RPMI8226 (cell line): ENCODE results near the gene HABP2.
A peak's percentile ranks its signal among the peaks of the same experiment; 100 is the strongest.

Experiments used
- DNase-seq: peaks from one replicate; pipeline ENCODE4 v3.0.0-alpha.2; 2015

The HABP2 gene

DNA sequence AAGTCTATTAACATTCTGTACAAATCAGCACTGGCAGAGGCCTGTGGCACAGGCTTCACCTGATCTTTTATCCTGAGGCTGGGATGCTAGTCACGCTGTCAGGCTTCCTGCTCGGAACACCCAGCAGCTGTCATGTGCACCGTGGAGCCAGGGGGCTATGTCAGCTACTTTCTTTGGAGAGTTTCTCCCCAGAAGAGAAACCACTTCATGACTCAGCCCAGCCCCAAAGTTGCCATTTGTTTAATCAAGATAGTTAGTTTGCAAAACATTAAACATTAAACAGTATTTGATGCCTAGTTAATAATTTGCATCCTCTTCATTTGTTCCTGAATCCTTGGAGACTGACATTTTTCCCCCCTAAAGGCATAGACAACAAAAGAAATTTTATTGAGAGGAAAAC lies at the start of gene HABP2:
Gene HABP2, plus strand, starts transcription at position 353 of the 400 bp plus-strand sequence. CDS start 69 bp downstream, outside the sequence.
- no peak for DNase-seq

DNA sequence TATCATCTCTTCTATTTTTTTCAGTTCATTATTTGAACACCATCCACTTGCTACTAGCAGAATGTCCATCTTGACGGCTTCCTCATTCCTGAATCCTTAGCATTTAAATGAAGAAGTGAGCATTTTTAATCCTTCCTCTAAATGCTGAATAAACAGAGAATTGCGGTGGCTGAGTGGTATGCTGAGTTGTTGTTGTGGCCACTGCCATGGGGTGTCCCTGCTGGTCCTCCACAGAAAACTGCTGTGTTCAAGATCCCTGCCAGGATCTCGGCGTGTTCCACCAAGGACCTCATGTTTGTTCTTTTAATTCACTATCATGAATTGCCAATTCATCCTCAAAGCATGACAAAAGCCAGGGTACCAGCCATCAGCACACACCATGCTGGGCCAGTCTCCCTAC lies 48.9 kb upstream of the HABP2 start:
- DNase-seq, result no peak

DNA sequence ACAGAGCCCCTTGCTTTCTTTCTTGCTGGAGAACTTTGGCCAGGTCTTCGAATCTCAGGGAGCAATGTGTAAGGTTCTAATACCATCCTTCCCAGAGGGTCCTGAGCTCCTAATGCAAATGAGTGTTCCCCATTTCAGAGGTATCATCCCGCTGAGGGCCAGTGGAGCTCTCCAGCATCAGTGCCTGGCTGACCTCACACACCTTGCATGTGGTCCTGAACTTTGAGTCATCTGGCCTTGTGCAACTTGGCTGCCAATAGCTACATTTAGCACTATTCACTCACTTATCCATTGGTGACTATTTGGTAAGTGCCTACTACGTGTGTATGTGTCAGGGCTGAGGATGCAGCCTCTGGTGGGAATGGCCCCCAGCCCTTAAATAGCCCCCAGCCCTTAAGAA lies 48.4 kb upstream of the HABP2 start:
- DNase-seq, result no peak

DNA sequence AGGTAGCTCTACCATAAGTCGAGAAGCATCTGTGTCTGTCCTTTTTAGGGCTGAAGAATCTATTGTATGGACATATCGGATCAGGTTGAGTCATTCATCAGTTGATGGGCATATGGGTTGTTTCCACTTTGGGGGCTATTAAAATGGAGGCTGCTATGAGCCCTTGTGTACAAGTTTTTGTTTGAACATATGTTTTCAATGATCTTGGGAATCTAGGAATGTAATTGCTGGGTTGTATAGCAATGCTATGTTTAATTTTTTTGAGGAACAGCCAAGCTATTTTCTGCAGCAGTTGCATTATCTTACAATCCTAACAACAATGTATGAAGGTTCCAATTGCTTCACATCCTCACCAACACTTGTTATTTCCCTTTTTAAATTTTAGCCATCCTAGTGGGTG lies 46.4 kb upstream of the HABP2 start:
- DNase-seq, result no peak

DNA sequence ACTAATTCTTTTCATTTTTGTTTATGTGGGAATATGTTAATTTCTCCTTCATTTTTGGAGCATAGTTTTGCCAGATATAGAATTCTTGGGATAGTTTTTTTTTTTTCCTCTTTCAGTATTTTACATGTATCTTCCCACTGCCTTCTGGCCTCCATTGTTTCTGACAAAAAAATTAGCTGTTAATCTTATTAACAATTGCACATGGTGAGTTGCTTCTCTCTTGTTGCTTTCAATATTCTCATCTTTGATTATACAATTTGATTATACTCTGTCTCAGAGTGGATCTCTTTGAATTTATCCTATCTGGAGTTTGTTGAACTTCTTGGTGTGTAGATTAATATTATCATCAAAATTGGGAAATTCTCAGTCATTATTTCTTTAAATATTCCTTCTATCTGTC lies 41.4 kb upstream of the HABP2 start:
- no peak for DNase-seq

DNA sequence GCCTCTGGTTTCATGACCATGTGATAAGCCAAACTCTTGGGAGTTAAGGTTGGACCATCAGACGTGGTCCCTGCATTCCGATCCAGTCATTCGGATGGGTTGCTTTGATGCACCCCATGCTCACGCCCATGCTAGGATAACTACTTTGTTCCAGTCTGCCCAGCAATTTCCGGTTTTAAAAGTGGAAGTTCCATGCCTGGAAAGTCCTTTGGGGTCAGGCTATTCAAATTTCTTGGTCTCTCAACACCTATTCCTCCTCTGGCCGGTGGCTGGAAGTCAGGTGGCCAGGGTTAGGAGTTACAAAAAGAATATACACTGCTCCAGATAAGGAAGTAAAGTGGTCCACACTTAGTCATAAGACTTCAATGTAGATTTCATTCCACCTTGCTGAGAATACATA lies 37.7 kb upstream of the HABP2 start:
- no peak for DNase-seq

DNA sequence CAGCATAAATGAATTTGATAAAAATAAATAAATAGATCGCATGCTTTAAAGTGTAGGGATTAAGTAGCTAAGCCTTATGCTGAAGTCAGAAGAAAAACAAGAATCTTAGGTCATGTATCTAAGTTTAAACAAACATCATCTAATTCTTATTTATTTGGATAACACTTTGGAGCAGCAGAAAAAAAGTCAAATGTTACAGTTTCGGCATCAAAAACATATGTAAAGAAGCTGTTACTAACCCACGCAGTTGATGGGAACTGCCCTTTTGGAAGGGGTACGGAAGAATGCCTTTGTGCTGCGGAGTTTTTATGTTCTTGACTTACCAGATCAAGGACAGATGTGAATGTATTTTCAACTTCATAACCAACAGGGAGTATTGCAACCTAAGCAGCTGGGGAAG lies 37.3 kb upstream of the HABP2 start:
- DNase-seq, result no peak

DNA sequence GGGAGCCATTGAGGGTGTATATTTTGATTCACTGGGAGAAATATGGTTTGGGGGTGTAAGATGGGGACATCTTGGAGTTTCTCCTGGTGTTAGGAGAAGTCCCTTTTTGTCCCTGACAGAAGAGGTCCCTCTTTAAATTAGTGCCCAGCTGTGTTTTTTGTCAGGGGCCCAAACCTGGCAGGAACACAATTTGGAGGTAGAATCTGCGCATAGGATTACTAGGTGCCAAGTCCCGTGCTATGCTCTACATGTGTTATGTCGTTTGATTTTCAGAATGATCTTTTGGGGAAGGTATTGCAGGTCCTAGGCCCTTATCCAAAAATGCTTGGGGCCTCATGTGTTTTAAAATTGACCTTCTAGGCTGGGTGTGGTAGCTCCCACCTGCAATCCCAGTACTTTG lies 36.8 kb upstream of the HABP2 start:
- no peak for DNase-seq

DNA sequence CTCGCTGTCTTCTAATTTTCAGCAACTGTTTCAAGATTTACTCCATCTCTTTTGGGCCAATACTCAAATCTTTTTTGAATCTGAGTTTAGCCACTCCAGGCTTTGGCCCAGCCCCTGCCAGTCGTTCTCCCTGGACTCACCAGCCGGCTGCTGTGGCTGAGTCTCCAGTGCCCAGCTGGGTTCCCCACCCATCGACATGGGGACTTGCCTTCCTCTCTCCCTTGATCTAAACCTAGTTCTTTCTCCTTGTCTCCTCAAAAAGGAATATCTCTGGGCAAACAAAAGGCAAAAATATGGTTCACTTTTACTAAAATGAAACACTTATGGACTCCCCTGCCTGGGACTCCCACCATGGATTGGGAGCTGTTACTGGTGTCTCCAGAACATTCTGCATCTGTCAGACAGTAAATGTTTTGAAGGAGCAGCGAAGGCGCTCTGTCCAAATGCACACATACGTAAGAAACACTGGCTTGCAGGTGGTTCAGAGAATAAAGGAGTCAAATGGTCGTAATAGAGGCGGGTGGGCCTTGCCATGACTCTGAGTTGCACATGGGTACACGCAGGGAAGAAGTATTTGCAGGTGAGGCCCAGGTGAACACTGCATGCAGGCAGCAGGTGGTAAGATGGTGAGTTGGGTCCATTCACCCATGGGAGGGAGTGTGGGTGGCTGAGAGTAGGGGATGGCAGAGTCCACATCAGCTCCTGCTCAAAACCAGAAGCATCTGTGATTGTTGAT lies 35.5 kb upstream of the HABP2 start:
- DNase-seq, result no peak

DNA sequence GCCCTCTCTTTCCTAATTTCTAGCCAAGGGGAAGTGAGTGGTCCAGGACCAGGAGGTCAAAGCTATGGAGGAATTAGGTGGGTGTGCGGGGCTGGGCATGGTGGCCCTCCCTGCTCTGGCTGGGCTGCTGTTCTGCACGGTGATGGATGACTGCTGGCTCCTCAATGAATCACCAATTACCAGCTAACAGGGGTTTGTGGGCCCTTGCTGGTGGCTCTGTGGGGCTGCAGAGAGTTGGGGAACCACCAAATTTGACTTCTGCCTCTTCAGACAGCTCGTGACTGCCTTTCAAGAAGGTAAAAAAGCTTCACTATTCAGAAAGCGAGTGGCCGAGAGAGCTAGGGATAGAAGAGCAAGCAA lies 35.0 kb upstream of the HABP2 start:
- no peak for DNase-seq

DNA sequence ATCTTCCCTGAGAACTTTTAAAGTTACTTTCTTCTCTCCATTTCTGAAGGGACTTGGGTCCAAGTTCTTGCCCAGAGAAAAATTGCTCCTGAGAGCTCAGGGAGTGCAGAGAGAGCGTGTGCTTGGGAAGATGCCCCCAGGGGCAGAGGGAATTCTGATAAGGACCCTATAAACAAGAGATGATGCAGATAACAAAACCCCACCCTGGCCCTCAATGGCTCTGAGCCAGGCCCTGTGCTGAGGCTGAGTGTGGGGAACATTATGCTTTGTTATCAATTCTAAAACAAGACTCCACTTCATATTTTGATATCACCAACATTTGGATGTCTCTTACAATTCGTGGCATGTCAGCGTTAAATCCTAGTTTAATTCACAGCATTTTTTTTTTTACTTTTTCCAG lies 34.4 kb upstream of the HABP2 start:
- no peak for DNase-seq

DNA sequence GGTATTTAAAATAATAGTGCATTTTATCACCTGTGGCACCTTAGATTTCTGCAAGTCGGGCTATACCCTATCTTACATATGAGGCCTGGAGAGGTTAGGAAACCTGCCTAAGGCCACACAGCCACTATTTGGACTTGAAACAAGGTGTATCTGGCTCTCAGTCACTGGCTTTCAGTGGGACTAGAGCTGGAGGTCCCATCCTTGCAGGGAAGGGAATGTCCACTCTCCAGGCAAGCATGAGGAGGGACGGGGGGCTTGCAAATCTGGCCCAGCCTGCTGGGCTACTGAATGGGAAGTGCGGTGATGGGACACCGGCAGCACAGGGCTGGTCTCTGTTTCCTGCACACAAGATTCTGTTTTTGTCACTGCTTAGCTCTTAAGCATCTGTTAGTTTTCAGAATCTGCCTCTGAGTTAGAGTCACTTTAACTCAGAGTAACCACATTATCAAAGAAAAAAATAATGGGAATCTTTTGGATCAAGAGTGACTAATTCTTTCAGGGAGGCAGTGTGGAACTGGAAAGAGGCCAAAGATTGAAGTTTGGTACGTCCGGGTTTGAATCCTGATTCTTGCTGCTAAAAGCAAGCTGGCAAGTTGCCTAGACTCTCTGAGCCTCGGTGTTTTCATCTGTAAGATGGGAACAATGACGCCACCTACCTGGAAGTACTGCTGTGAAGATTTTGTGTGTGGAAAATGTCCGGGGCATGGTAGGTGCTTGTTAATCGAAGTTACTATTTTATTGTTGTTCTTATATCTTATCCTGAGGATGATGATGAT lies 33.8 kb upstream of the HABP2 start:
- peak; percentile 15 for DNase-seq

DNA sequence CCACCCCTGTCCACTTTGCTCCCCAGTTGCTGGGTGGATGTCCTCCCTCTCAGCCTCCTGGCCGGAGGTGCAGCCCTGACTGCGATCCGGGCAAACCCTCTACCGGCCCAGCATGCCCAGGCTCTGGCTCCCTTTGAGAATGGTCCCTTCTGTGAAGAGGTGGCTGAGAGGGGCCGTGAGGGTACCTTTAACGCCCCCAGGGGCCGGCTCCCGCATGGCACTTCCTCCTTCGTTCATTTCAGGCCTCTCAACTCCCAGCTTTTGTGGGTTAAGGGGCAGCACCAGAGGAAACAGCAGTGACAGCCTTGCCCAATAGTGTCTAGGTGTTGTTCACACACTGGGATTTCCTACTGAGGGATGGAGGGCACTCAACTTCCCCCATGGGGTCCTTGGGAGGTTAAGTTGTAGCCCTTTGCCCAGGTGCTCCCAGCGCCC lies 33.2 kb upstream of the HABP2 start:
- DNase-seq, result no peak

DNA sequence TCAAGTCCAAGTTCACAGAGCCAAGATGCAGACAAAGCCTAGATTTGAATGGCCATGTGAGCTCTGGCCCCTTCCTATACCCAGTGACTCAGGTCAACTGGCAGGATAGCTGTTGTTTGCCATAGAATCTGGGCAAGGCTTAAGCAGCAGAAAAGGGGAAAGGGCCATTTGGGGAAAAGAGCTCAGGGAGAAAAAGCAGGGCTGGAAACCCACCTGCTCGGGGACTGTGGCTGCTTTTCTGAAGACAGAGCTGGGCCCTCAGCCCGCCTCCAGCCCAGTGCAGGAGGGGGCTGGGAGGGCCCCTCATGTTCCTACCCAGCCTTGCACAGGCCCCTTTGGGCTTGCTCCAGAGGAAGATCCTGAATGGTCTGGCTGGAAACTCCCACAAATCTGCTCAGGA lies 32.6 kb upstream of the HABP2 start:
- DNase-seq, result no peak

DNA sequence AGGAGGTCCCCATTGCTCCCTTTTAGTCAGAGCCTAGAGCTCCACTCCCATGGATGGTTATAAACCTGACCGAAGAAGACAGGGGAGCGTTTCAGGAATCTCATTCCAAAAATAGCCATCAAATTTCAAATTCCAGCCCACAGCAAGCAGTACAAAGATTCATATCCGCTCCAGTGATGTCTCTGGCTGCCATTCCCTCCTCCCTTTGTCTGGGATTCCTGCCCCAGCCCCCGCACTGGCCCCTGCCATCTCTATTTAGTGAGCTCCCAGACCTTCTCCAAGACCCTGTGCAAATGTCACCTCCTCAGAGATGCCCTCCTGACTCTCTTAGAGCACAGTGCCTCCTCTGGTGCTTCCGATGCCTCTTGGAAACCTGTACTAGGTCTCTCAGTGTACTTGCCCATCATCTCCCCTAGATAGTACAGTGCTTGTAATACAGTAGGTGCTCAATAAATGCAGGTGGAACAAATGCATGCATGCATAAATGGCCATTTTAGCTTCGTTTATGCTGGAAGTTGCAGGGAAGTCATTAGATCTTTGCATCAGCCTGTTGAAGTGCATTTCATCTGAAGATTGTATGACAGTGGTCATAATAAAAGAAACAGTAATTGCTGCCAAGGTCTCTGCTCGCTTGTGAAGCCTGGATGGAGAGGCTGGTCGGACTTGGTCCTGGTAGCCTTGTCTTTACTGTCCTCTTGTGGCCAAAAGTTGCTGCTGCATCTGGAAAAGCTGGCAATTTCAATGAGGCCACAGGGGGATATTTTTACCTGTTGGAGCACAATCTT lies 32.0 kb upstream of the HABP2 start:
- DNase-seq, result peak; percentile 49

DNA sequence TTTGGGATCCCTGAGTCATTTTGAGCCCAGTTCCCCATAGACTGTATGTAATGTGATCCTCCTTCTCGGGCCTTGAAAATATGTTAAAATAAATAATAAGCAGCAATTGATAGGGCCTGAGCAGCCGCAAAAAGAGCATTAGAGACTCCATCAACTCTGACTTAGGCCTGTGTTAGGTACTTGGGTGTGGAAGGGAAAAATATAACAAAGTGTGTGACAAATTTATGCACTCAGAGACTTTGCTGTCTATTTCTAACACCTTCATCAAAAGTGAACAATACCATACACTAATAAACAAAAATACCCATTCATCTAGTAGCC lies 31.4 kb upstream of the HABP2 start:
- no peak for DNase-seq

DNA sequence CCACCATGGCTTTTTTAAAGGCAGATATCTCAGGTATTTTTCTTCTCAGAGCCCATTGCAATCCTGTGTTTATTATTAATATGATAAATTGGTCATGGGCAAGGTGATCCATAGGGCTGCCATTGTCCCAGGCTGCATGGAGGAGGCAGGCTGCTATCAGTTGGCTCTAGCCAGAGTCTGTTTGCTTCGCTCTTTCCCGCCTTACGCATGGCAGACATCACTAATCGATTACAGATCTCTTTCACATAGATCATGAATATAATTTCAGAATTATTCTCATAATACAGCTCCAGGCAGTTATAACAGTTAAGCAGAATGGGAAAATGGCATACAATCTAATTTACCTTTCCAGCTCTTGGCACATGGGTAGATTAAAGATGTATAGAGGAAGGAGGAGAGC lies 30.4 kb upstream of the HABP2 start:
- no peak for DNase-seq

DNA sequence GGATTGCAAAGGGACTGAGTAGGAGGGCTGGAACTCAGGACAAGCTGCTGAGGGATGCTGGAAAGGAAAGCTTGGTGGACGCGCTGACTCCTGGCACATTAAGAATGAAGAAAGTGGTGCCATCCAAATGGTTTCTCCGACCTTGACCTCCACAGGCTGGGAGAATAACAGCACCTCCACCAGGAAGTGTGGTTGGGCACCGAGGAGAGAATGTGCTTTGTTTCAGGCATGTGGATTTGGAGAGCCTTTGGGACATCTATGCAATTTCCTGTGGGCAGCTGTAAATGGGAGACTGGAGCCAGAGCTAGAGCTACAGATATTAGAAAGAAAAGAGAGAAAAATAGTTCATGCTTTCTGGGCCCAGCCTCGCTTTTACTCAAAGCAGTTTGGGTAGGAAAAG lies 29.8 kb upstream of the HABP2 start:
- DNase-seq, result no peak

DNA sequence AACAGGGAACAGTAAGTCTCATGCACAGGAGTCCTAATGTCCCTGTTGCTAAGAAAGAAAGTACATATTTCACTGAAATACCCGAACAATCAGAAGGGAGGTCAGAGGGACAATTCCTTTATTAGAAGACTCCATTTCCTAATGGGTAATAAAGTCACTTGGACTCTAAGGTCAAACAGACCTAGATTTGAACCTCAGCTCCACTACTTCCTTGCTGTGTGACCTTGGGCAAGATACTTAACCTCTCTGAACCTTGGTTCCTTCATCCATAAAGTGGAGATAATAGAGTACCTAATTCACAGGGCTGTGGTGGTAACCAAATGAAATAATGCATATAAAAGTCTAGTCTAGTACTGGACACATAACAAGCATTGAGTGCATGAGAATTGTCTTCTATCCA lies 29.2 kb upstream of the HABP2 start:
- no peak for DNase-seq

DNA sequence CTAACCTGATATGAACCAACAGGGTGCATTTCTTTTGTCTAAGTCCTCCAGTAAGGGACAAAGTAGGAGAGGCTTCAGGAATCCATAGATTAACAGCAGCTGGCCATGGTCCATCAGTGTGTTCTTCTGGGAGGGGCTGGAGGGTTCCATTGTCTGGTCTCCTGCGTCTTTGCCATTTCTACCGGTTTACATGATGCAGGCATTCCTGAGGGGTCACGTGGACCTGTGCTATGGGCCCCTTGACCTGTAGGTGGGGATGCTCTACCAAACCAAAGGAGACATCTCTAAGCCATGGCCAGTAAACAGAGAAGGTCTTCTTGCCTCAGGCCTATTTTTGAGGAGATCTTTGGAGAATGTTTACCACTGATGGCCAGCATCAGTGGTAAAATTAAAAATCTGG lies 28.7 kb upstream of the HABP2 start:
- no peak for DNase-seq

DNA sequence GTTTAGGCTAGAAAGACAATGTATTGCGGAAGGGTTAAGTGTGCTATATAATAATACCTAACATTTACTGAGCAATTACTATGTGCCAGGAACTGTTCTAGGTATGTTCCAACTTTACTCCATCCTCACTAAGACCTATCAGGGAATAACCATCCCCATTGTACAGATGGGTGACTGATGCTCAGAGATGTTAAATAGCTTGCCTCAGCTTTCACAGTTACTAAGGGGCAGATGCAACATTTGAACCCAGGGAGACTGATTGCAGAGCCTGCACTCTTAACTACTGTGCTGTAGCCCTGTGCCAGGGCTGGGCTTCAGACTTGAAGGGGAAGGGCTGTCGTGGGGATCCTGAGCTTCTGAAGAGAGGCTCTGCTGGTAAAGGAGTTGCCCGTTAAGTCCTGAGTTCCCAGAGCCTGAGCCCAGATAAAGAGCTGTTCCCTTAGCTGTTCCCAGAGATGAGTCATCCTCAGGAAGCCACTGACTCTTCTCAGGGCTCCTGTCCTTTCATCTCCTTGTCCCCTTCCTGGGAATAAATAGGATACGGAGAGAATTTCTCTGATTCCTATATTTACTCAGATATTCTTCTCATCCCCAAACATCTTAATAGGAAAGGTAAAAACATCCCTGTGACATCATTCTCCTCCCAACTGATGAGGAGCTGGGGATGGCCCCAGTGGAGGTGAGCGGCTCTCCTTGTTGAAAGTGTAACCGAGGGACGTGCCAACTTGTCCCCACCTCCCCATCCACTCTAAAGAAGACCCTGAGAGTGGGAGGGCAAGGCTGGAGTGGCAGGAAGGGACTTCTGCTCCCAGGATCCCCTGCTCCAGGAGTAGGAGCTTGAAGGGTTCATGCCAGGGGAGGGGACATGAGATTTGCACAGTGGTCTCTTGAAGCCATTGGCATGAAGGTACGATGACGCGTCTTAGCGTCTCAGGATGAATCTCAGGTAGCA lies 28.0 kb upstream of the HABP2 start:
- no peak for DNase-seq

DNA sequence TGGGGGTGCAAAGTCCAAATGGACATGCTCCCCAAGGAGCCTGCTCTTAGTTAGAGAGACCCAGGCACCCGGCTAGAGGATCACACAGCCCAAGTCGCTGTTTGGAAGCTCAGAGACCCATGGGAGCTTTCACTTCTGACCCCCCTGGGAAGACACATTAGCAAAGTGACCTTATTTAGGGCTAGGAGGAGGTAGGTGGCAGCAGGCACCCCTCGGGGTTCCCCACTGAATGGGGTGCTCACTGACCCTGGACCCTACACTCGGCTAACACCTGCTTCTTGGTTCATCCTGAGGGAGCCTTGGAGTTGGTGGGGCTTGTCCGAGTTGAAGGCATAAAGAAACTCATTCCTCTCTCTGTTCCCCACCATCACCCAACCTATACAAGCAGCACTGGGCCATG lies 27.1 kb upstream of the HABP2 start:
- no peak for DNase-seq
